HG03575 (cell line): ENCODE data around the gene BSN.
"Not testable (repeated sequence)": the region's sequence is repeated elsewhere in the genome, so short reads cannot be mapped to it uniquely, and the experiment has no call there.

Experiments used
- ATAC-seq: cut with Tn5 transposase; IDR thresholded peaks from one replicate; pipeline ENCODE4 v1.9.1; 2021; ENCODE audit not compliant: unreplicated experiment, insufficient number of reproducible peaks, low FRiP score; ENCODE audit errors: extremely low read depth

BSN gene

GRCh38 chr3:49582177-49582576 is 27.9 kb downstream of the BSN start:
- ATAC-seq, result no peak

GRCh38 chr3:49585261-49585755 is 31.0 kb downstream of the BSN start:
- ATAC-seq, result not testable (repeated sequence)

- ATAC-seq, result no peak
Measured at GRCh38 chr3:49591615-49592014, 37.3 kb downstream of the BSN start.

- no peak for ATAC-seq
Measured at GRCh38 chr3:49593041-49593440, 38.8 kb downstream of the BSN start.

- ATAC-seq, result no peak
Measured at GRCh38 chr3:49600781-49601180, 46.5 kb downstream of the BSN start.

GRCh38 chr3:49601358-49602048 is 47.2 kb downstream of the BSN start:
- no peak for ATAC-seq

- no peak for ATAC-seq
Measured at GRCh38 chr3:49602049-49602554, 47.8 kb downstream of the BSN start.

- no peak for ATAC-seq
Measured at GRCh38 chr3:49602877-49603411, 48.7 kb downstream of the BSN start.

GRCh38 chr3:49606427-49606826 is 52.1 kb downstream of the BSN start:
- ATAC-seq, result no peak

- no peak for ATAC-seq
Measured at GRCh38 chr3:49607105-49607591, 52.9 kb downstream of the BSN start.

- ATAC-seq, result no peak
Measured at GRCh38 chr3:49607796-49608195, 53.5 kb downstream of the BSN start.

- ATAC-seq, result no peak
Measured at GRCh38 chr3:49609314-49609713, 55.0 kb downstream of the BSN start.

GRCh38 chr3:49609815-49610214 is 55.5 kb downstream of the BSN start:
- ATAC-seq, result no peak

- no peak for ATAC-seq
Measured at GRCh38 chr3:49610666-49611280, 56.5 kb downstream of the BSN start.

- no peak for ATAC-seq
Measured at GRCh38 chr3:49611291-49611690, 57.0 kb downstream of the BSN start.

GRCh38 chr3:49611719-49612118 is 57.4 kb downstream of the BSN start:
- no peak for ATAC-seq

GRCh38 chr3:49614936-49615335 is 60.7 kb downstream of the BSN start:
- no peak for ATAC-seq

GRCh38 chr3:49616061-49616460 is 61.8 kb downstream of the BSN start:
- no peak for ATAC-seq

GRCh38 chr3:49616491-49616941 is 62.2 kb downstream of the BSN start:
- no peak for ATAC-seq
